Uterus (tissue), 4 donors: ENCODE measurements around the gene CCNY. TPM values are rescaled to one million over a fixed set of nuclear protein-coding genes. Genes with fewer than 3 reads are reported as not detected.
A peak's percentile ranks its signal among the peaks of the same experiment; 100 is the strongest.

Experiments
- DNase-seq, 2 donors: peaks; one replicate each; pipeline ENCODE4 v3.0.0-alpha.2; 2019 to 2020
- H3K27ac ChIP-seq, 2 donors: fragments of 200-600 bp; sonication (generic); 1 replicate in 1 of 2; 2 replicates in 1 of 2; pipeline ENCODE4 v1.5.1; 2016 to 2018
- H3K27me3 ChIP-seq, 2 donors: fragments of 200-600 bp; sonication (generic); one replicate each; pipeline ENCODE4 v1.5.1; 2018 to 2019; ENCODE audit warnings: control low read depth in 1 of 2
- H3K36me3 ChIP-seq, 2 donors: fragments of 200-600 bp; sonication (generic); one replicate each; pipeline ENCODE4 v1.5.1; 2019; ENCODE audit warnings: control low read depth in 1 of 2
- H3K4me1 ChIP-seq, 2 donors: fragments of 200-600 bp; sonication (generic); one replicate each; pipeline ENCODE4 v1.5.1; 2018 to 2019; ENCODE audit warnings: control low read depth in 1 of 2
- H3K4me3 ChIP-seq, 2 donors: fragments of 200-600 bp; sonication (generic); 1 replicate in 1 of 2; 2 replicates in 1 of 2; pipeline ENCODE4 v1.5.1; 2018 to 2019; ENCODE audit warnings: mild to moderate bottlenecking in 1 of 2
- H3K9me3 ChIP-seq, 2 donors: fragments of 200-600 bp; sonication (generic); one replicate each; pipeline ENCODE4 v1.5.1; 2019; ENCODE audit warnings: control low read depth in 1 of 2
- CTCF ChIP-seq, 4 experiments: fragments of 200-600 bp in 2 of 4; fragments of 450-650 bp in 2 of 4; sonication (generic) in 2 of 4; IDR thresholded peaks; one replicate each; pipeline ENCODE4 v1.5.1; 2016 to 2019; ENCODE audit warnings: antibody characterized with exemption in 4 of 4, mild to moderate bottlenecking in 2 of 4, moderate library complexity in 1 of 4
- POLR2A ChIP-seq, 2 donors: fragments of 450-650 bp; IDR thresholded peaks; one replicate each; pipeline ENCODE4 v1.6.1; 2016; ENCODE audit warnings: antibody characterized with exemption in 2 of 2, mild to moderate bottlenecking in 1 of 2, moderate library complexity in 1 of 2
- intact Hi-C: fragments of 100-400 bp; cut with DNase I; formaldehyde crosslinking; loops from one replicate; pipeline ENCODE4 v1.15.1; 2023; ENCODE audit warnings: low total_unique reads
- total RNA-seq, 4 donors: library from RNA; depleted of rRNA in 3 of 4; stranded (reverse); fragments of >200 nt in 3 of 4; gene quantifications; one replicate each; pipeline versions ENCODE4 v1.1.0 to v1.2.4, GENCODE V29; 2014 to 2023
- donor health status: DM: yes; HTN: yes; CAD: no.

The CCNY gene
- total RNA-seq, 4 donors from 2014 or later: 28.2 to 79.2 (median 46.2) TPM

GRCh38 chr10:35339942-35340341 lies 3.6 kb downstream of the CCNY start:
- H3K9me3 ChIP-seq: no peaks in the 10 kb centered on the region
- TF ChIP-seq CTCF (IDR thresholded peaks at IDR 0.05): no peak
- TF ChIP-seq POLR2A (IDR thresholded peaks at IDR 0.05): no peak
- no peak overlapping the region for H3K4me3 ChIP-seq
- no peaks in the 10 kb centered on the region for H3K36me3 ChIP-seq
- no peak overlapping the region for H3K27ac ChIP-seq
- no peak for DNase-seq
- H3K4me1 ChIP-seq: no peaks in the 10 kb centered on the region
- intact Hi-C loops: loop anchor here (10.0 kb wide), 1 partner anchor 225 kb away; no protein-coding TSS in a partner anchor
- H3K27me3 ChIP-seq: no peaks in the 10 kb centered on the region

DNA sequence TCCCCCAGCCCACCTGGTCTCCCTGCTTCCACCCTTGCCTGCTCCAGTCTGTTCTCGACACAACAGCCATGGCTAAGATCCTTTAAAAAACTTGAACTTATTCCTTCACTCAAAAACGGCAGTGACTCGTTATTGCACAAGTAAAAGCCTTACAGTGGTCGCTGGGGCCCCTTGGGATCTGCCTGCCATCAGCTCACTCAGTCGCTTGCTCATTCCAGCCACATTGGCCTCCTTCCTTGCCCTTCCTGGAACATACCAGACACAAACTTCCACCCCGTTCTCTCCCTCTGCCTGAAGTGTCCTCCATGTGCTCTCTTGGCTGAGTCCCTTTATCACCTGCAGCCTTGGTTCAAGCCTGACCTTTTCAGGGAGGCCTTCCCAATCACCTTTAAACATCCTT lies 4.7 kb downstream of the CCNY start:
- Histone ChIP-seq H3K4me3 (no peak overlapping the region), H3K9me3 (no peaks in the 10 kb centered on the region), H3K27ac (peak overlapping the region; percentile 21 to 43), H3K36me3 (no peaks in the 10 kb centered on the region), H3K4me1 (no peaks in the 10 kb centered on the region), H3K27me3 (no peaks in the 10 kb centered on the region)
- intact Hi-C loops: no loop called here
- TF ChIP-seq CTCF (IDR thresholded peaks at IDR 0.05) (no peak), POLR2A (IDR thresholded peaks at IDR 0.05) (no peak)
- no peak for DNase-seq

DNA sequence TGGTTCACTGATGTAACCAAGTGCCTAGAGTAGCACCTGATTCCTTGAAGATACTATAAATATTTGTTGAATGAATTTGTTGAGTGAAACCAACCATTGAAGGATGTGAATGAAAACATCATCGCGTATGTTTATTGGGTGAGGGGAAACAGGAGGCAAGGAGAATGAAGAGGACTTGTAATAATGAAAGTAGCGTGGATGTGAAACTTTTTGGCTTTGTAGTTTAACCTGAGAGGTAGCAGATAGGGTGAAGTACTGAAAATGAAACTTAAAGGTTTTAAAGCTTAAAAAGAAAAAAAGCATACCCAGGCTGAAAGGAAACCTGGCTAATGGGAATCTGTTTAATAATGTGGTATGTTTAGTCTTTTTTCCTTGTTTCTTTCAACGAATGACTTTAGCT lies 5.2 kb downstream of the CCNY start:
- Histone ChIP-seq H3K36me3 (no peaks in the 10 kb centered on the region), H3K4me3 (no peak overlapping the region), H3K9me3 (no peaks in the 10 kb centered on the region), H3K27me3 (no peaks in the 10 kb centered on the region), H3K4me1 (peaks cover 0 to 3% of the 10 kb centered on the region in 2 donors), H3K27ac (peak overlapping the region in 1 of 2 donors; percentile 43)
- no peak for DNase-seq
- no peak for TF ChIP-seq POLR2A (IDR thresholded peaks at IDR 0.05)
- TF ChIP-seq CTCF (IDR thresholded peaks at IDR 0.05): no peak
- intact Hi-C loops: no loop called here

GRCh38 chr10:35342183-35342753 lies 6.0 kb downstream of the CCNY start:
- Histone ChIP-seq H3K4me3 (no peak overlapping the region), H3K36me3 (no peaks in the 10 kb centered on the region), H3K4me1 (peaks cover 0 to 3% of the 10 kb centered on the region in 2 donors), H3K9me3 (no peaks in the 10 kb centered on the region), H3K27ac (no peak overlapping the region), H3K27me3 (no peaks in the 10 kb centered on the region)
- TF ChIP-seq POLR2A (IDR thresholded peaks at IDR 0.05) (no peak), CTCF (IDR thresholded peaks at IDR 0.05) (no peak)
- intact Hi-C loops: no loop called here
- no peak for DNase-seq

GRCh38 chr10:35343739-35344138 lies 7.4 kb downstream of the CCNY start:
- no peaks in the 10 kb centered on the region for H3K9me3 ChIP-seq
- intact Hi-C loops: no loop called here
- no peak for TF ChIP-seq POLR2A (IDR thresholded peaks at IDR 0.05)
- TF ChIP-seq CTCF (IDR thresholded peaks at IDR 0.05): no peak
- H3K27me3 ChIP-seq: no peaks in the 10 kb centered on the region
- H3K27ac ChIP-seq: no peak overlapping the region
- no peak overlapping the region for H3K4me3 ChIP-seq
- peaks cover 0 to 3% of the 10 kb centered on the region in 2 donors for H3K4me1 ChIP-seq
- DNase-seq: no peak
- H3K36me3 ChIP-seq: no peaks in the 10 kb centered on the region
